MM.1S (cell line): ENCODE measurements around the gene MRRF.

ENCODE experiments used
- CTCF ChIP-seq: fragments of 300-600 bp; sonication (generic); IDR thresholded peaks from 2 replicates; pipeline ENCODE4 v1.5.1; 2016; ENCODE audit warnings: antibody characterized with exemption, low read length, mixed read lengths
- EZH2 ChIP-seq: fragments of 300-600 bp; sonication (generic); optimal IDR thresholded peaks from 2 replicates; pipeline ENCODE3; 2017; ENCODE audit warnings: low read depth, mild to moderate bottlenecking, antibody characterized with exemption, low read length, mixed read lengths
- EZH2phosphoT487 ChIP-seq: fragments of 300-600 bp; sonication (generic); IDR thresholded peaks from 2 replicates; pipeline ENCODE4 v1.6.1; 2018; ENCODE audit warnings: antibody characterized with exemption, low read length

- TF ChIP-seq CTCF (no peak), EZH2 (no peak), EZH2phosphoT487 (no peak)
Measured at GRCh38 chr9:122228191-122228567, 36.5 kb upstream of the MRRF start.
